Left lung (tissue), 10 donors: ENCODE results near the gene DYNC1H1. TPM values are rescaled to one million over a fixed set of nuclear protein-coding genes. Genes with fewer than 3 reads are reported as not detected.

ENCODE experiments used
- ATAC-seq: fragments of 200-7000 bp; cut with Tn5 transposase; one replicate; pipeline ENCODE4 v1.9.1; 2020; ENCODE audit warnings: moderate library complexity
- DNase-seq, 4 donors: peaks; one replicate each; pipeline ENCODE4 v3.0.0-alpha.2; 2013 to 2020
- H3K27ac ChIP-seq, 2 donors: fragments of 200-600 bp; sonication (generic) in 1 of 2; one replicate each; pipeline versions ENCODE4 v1.5.0 to v1.8.0; 2020 to 2021
- H3K27me3 ChIP-seq, 2 donors: fragments of 200-600 bp; sonication (generic) in 1 of 2; one replicate each; pipeline versions ENCODE4 v1.5.0 to v1.8.0; 2020 to 2021
- H3K36me3 ChIP-seq, 2 donors: fragments of 200-600 bp; sonication (generic) in 1 of 2; one replicate each; pipeline versions ENCODE4 v1.5.0 to v1.8.0; 2020 to 2021
- H3K4me1 ChIP-seq, 2 donors: fragments of 200-600 bp; one replicate each; pipeline ENCODE4 v1.8.0; 2021
- H3K4me3 ChIP-seq, 2 donors: fragments of 200-600 bp; sonication (generic) in 1 of 2; one replicate each; pipeline versions ENCODE4 v1.5.0 to v1.8.0; 2020 to 2021; ENCODE audit warnings: mild to moderate bottlenecking in 1 of 2
- H3K9me3 ChIP-seq, 2 donors: fragments of 200-600 bp; sonication (generic) in 1 of 2; one replicate each; pipeline versions ENCODE4 v1.5.0 to v1.8.0; 2020 to 2021
- CTCF ChIP-seq, 2 donors: fragments of 200-600 bp; sonication (generic) in 1 of 2; IDR thresholded peaks; one replicate each; pipeline versions ENCODE4 v1.5.0 to v1.8.0; 2021; ENCODE audit warnings: antibody characterized with exemption in 2 of 2
- intact Hi-C, 2 donors: fragments of 100-400 bp; cut with DNase I; formaldehyde crosslinking; loops; one replicate each; pipeline versions ENCODE4 v1.11.2 to v1.14.2; 2022
- polyA plus RNA-seq, 6 donors: library from polyadenylated mRNA; unstranded; fragments of 120-200 nt; gene quantifications; one replicate each; pipeline ENCODE4 v1.2.1, GENCODE V29; 2013; ENCODE audit not compliant: insufficient read length in 6 of 6
- total RNA-seq, 2 donors: library from RNA; stranded (reverse); fragmentation: NEBNext Ultra II Directional; extraction: Animal tissue kit (Norgen Biotek cat#: 25700); gene quantifications; one replicate each; pipeline ENCODE4 v1.2.1, GENCODE V29; 2021
- donor health status: DM: no; HTN: yes; CAD: no.
- donor health status: DM: no; HTN: no; CAD: no.

DYNC1H1 gene
- total and polyA plus RNA-seq, 8 donors = 305 to 514 (median 345) TPM

- intact Hi-C loops = no loop called here
- Histone ChIP-seq H3K27me3 (no peaks in the 10 kb centered on the region), H3K4me3 (no peak overlapping the region), H3K9me3 (no peaks in the 10 kb centered on the region), H3K27ac (peak overlapping the region; percentile 75 to 85), H3K36me3 (peaks cover 0 to 34% of the 10 kb centered on the region in 2 donors), H3K4me1 (peaks cover 14 to 48% of the 10 kb centered on the region in 2 donors)
- no peak for DNase-seq
- TF ChIP-seq CTCF (IDR thresholded peaks at IDR 0.05) = no peak
- no peak for ATAC-seq
Measured at GRCh38 chr14:101973356-101973755, 9.0 kb downstream of the DYNC1H1 start.

DNA sequence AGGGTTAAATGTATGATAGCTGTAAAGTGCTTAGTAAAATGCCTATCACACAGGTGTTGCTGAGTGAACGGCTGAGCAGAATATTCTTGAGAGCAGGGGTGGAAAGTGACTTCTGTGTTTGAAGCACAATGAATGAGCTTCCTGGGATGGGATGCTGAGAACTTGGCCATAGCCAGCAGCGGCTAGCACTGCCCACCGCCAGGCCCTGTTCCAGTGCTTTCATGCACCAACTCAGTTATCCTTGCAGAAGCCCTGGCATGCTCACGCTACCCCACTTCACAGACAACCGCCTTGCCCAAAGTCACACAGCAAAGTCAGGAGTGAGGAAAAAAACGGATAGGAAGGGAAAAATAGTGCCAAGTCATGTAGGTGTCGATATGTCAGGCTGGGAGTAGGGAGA, 10.9 kb downstream of the DYNC1H1 start:
- Histone ChIP-seq H3K4me1 (peaks cover 14 to 44% of the 10 kb centered on the region in 2 donors), H3K9me3 (no peaks in the 10 kb centered on the region), H3K27ac (no peak overlapping the region), H3K4me3 (no peak overlapping the region), H3K36me3 (peaks cover 0 to 42% of the 10 kb centered on the region in 2 donors), H3K27me3 (no peaks in the 10 kb centered on the region)
- intact Hi-C loops = no loop called here
- DNase-seq = no peak
- ATAC-seq = no peak
- no peak for TF ChIP-seq CTCF (IDR thresholded peaks at IDR 0.05)

GRCh38 chr14:101977311-101978071, 13.1 kb downstream of the DYNC1H1 start:
- Histone ChIP-seq H3K27me3 (no peaks in the 10 kb centered on the region), H3K9me3 (no peaks in the 10 kb centered on the region), H3K36me3 (peaks cover 0 to 64% of the 10 kb centered on the region in 2 donors), H3K27ac (no peak overlapping the region), H3K4me3 (no peak overlapping the region), H3K4me1 (peaks cover 20 to 35% of the 10 kb centered on the region in 2 donors)
- ATAC-seq (no peak), DNase-seq (no peak)
- TF ChIP-seq CTCF (IDR thresholded peaks at IDR 0.05) = no peak
- intact Hi-C loops = no loop called here

GRCh38 chr14:101979666-101980065, 15.3 kb downstream of the DYNC1H1 start:
- Histone ChIP-seq H3K4me3 (no peak overlapping the region), H3K36me3 (peaks cover 0 to 86% of the 10 kb centered on the region in 2 donors), H3K4me1 (peaks cover 8 to 19% of the 10 kb centered on the region in 2 donors), H3K27me3 (no peaks in the 10 kb centered on the region), H3K27ac (no peak overlapping the region), H3K9me3 (no peaks in the 10 kb centered on the region)
- DNase-seq (no peak), ATAC-seq (no peak)
- no peak for TF ChIP-seq CTCF (IDR thresholded peaks at IDR 0.05)
- intact Hi-C loops = loop anchor here in 1 of 2 donors (2.0 kb wide), 1 partner anchor 57 kb away; no protein-coding TSS in a partner anchor

GRCh38 chr14:101980251-101980650, 15.9 kb downstream of the DYNC1H1 start:
- Histone ChIP-seq H3K4me1 (peaks cover 8 to 19% of the 10 kb centered on the region in 2 donors), H3K9me3 (no peaks in the 10 kb centered on the region), H3K36me3 (peaks cover 0 to 92% of the 10 kb centered on the region in 2 donors), H3K4me3 (no peak overlapping the region), H3K27me3 (no peaks in the 10 kb centered on the region), H3K27ac (peak overlapping the region in 1 of 2 donors; percentile 6)
- DNase-seq = no peak
- no peak for ATAC-seq
- TF ChIP-seq CTCF (IDR thresholded peaks at IDR 0.05) = no peak
- intact Hi-C loops = loop anchor here in 1 of 2 donors (2.0 kb wide), 1 partner anchor 57 kb away; no protein-coding TSS in a partner anchor
